HG03039 (cell line): ENCODE measurements around the gene ERGIC3.

Experiments
- ATAC-seq: cut with Tn5 transposase; IDR thresholded peaks from one replicate; pipeline ENCODE4 v1.9.1; 2021; ENCODE audit warnings: mild to moderate bottlenecking, moderate library complexity; ENCODE audit not compliant: unreplicated experiment

The ERGIC3 gene

GRCh38 chr20:35560541-35560940 is 18.7 kb downstream of the ERGIC3 start:
- ATAC-seq = no peak

DNA sequence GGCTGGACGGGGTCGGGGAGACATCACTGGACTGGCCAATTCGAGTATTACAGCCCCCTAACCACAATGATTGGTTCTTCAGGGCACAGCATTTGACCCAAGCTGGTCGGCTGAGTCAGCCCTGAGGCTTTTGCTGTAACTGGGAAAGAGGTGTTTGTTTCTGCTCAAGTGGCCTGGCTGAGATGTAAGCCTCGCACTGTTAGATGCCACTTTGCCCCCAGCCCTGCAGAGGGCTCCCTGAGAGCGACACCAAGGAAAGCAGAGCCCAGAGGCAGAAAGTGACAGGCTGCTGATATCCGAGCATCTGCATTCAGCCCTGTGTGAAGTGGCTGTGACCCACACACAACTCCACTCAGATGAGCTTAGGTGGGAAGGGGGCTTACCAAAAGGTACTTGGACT is 19.4 kb downstream of the ERGIC3 start:
- no peak for ATAC-seq

GRCh38 chr20:35561671-35562070 is 19.8 kb downstream of the ERGIC3 start:
- ATAC-seq = no peak

GRCh38 chr20:35562541-35563110 is 20.7 kb downstream of the ERGIC3 start:
- ATAC-seq = no peak

DNA sequence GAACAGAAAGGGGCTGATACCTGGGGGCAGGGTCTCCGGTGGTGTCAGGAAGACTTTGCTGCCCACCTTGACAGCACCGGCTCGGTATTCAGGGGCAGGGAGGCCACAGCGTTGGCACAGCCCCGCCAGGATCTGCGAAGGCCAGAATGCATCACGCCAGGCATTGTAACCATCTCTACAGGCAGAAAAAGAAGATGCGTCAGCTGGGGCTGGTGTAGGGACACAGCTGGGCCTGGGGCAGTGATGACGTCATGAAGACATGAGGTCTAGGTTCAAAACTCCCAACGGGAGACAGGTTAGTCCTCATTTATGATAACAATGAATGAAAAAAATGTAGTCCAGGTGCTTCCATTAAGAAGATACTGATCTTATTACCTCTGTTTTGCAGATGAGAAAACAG is 22.0 kb downstream of the ERGIC3 start:
- no peak for ATAC-seq

GRCh38 chr20:35564905-35565304 is 23.0 kb downstream of the ERGIC3 start:
- no peak for ATAC-seq

GRCh38 chr20:35568645-35569044 is 26.8 kb downstream of the ERGIC3 start:
- no peak for ATAC-seq

DNA sequence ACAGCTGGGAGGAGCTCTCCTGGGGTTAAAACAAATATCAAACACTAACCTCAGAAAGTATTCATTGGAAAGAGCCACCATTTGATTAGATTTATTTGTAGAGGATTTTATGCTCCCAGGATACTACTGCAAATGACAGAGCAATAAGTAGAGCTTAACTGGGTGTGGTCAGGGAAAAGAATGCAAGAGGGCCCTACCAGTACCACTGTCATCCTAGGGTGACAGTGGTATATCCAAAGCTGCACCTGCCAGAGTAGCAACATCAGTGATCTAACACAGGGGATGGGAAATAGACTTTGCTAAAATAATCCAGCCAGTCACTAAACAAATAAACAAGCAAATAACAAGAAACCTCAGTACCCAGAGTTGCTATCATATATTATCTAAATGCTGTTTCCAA is 29.7 kb downstream of the ERGIC3 start:
- no peak for ATAC-seq

GRCh38 chr20:35572838-35573237 is 31.0 kb downstream of the ERGIC3 start:
- no peak for ATAC-seq

DNA sequence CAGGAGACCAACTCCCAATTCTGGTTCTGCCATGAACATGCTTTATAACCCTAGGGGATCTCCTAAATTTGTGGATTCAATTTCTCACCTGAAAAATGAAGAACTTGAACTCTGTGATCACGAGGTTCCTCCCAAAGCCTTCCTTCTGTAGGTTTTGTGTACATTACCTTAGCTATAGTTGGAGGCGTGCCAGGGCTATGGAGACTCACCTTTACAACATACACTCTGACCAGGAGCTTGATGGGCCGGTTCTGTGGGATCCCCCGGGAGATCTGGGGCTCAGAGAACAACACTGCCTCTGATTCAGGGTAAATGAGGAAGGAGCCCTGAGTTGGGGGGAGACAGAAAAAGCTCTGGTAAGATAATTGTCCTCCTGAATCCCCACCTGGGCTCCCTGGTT is 34.1 kb downstream of the ERGIC3 start:
- no peak for ATAC-seq

DNA sequence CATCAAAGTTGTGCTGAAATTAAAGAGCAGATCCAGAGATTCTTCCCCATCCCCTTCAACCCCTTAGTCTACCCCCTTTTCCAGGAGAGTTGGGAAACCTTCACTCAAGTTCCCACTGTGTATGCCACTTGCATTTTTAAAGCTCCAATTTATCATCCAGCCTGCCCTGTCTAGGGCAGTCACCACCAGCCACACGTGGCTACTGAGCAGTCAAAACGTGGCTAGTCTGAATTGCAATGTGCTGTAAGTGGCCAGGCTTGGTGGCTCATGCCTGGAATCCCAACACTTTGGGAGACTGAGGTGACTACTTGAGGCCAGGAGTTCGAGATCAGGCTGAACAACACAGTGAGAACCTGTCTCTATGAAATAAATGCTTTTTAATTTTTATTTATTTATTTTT is 34.9 kb downstream of the ERGIC3 start:
- no peak for ATAC-seq

DNA sequence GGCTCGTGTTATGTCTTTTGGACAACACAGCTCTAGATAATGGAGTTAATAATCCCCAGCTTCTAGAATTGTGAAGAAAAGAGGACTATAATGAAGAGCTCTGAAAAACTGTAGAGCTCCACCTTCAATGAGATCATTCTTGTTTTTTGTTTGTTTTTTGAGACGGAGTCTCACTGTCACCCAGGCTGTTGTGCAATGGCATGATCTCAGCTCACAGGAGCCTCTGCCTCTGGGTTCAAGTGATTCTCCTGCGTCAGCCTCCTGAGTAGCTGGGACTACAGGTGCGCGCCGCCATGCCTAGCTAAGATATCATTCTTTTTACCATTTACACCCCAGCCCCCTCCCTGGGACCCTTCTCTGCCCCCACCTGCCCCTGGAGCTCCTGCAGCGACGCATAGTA is 36.6 kb downstream of the ERGIC3 start:
- no peak for ATAC-seq

DNA sequence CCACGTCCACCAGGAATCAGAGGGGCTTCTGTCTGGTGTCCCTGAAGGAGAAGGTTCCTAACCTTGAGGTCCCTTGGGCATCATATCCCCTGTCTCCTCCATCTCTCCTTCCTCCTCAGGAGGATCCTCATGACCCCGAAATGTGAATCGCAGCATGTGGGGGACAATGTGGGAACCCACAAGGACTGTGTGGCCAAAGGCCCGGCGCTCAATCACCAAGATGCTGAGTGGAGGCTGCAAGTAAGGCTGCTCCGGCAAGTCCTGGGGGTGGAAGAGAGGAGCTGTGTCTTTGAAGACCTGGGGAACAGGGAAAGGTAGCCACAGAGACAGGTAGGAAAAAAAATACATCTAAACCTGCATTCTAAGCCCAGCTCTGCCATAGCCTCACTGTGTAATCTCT is 37.3 kb downstream of the ERGIC3 start:
- no peak for ATAC-seq

DNA sequence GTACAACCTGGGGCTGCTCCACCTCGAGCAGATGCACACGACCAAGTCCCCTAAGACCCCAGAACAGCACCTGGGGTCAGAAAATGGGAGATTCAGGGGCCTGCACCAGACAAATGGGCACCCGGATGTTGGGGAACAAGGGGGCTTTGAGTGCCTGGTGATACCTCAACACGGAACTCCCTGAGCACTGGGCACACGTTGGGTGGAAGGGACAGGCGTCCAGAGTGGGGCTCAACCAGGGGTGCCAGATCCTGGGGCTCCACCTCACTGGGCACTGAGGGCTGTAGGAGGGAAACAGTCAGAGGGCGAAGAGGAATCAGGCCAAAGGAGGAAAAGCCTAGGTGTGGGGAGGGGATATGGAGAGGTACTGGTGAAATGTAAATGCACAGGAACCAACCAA is 40.3 kb downstream of the ERGIC3 start:
- ATAC-seq = no peak

DNA sequence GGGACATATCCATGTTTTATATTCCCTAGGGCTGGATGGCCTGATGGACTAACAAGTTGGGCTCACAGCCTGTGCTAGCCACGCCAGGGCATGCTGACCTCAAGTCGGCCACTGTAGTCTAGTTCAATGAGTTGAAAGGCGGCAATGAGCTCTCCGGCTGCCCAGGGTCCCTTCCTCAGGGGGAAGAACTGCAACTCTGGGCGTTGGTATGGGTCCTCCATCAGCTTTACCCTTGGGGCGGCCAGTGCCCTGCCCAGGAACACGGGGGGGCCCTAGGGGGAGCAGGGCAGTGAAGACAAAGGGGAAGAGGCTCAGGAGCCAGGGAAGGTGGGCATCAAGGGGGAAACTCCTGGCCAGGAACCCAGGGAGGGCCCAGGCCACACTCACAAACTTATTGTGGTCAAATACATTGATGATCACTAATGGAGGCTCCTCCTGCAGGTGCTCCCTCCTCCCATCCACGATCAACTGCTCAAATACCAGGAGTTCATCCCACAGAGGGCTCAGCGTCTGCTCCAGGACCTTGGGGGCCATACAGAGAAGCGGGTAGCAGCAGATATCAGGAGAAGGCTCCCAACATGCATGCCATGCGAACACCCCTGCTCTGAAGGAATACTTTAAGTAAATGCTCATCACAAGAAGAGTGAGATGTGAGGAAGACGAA is 41.0 kb downstream of the ERGIC3 start:
- ATAC-seq = no peak

DNA sequence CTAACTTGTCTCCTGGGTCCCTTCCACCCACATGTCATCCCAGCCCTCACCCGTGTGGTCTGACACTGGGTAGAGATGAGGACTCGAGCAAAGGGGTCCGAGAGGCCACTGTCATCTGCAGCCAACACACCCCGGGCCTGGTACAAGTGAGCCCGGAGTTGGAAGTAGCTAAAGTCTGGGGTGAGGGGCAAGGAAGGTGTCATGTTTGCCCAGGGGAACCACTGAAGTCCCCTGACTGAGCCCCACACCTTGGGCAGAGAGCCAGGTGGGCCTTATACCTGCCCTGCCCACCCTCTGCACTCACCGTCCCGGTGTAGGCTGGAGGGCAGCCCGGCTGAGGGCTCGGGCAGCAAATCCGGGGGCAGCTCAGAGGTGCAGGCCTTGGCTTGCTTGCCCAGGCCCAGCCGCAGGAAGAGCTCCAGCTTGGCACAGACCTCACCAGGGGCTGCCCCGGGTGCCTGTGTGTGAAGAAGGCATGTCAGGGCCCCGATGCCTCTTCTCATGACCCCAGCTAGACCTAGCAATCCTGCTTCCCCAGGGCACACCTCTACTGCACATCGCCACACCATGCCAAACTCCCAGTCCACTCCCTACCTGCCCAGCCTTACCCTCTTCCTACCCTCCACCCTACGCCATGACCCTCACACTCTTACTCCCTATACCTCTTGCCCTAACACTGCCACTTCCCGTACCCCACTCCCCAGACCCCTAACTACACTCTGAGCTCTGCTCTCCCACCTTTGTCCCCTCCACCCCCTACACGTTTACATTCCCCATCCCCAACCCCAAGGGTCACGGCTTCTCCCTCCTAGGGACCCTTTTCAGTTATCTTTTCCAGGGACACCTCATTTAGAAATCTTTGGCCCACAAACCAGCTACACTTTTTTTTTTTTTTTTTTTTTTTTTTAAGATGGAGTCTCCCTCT is 42.0 kb downstream of the ERGIC3 start:
- no peak for ATAC-seq

DNA sequence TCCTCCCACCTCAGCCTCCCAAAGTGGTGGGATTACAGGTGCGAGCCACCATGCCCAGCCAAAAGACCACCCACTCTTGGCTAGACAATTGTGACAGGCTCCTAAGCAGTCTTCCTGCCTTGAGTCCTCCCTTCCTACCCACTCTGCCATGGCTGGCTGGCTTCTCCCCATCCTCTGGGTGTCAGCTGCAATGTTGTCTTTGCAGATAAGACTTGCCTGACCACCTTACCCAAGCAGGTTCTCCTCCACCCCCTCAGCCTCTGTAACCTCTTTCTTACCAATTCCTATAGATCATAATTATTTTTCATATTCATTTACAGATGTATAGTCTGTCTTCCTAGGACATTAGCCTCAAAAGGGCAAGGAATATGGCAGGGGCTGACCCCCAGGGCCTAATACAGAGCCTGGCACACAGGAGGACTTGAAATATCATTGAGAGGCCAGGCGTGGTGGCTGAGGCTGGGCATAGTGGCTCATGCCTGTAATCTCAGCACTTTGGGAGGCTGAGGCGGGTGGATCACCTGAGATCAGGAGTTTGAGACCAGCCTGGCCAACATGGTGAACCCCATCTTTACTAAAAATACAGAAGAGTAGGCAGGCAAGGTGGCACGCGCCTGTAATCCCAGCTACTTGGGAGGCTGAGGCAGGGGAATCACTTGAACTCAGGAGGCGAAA is 45.0 kb downstream of the ERGIC3 start:
- ATAC-seq = no peak

DNA sequence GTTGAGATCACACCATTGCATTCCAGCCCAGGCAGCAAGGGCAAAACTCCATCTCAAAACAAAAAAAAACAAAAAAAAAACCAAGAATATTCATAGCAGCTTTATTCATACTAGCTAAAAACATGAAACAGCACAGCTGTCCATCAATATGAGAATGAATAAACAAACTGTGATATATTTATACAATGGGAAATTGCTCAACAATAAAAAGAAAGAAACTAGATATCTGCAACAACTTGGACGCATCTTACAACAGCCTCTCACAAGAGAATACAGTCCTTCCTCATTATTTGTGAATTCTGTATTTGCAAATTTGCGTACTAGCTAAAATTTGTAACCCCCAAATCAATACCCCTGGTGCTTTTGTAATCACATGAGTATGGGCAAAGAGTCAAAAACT is 45.6 kb downstream of the ERGIC3 start:
- ATAC-seq = no peak

DNA sequence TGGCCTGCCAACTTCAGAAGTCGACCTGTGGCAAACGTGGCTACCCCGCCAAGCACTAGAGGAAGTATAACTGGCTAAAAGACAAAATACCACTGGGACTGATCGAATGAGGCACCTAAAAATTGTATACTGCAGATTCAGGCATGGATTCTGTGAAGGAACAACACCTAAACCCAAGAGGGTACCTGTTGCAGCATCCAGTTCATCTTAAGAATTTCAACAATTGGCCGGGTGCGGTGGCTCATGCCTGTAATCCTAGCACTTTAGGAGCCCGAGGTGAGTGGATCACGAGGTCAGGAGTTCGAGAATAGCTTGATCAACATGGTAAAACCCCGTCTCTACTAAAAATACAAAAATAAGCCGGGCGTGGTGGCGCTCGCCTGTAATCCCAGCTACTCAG is 46.5 kb downstream of the ERGIC3 start:
- no peak for ATAC-seq

DNA sequence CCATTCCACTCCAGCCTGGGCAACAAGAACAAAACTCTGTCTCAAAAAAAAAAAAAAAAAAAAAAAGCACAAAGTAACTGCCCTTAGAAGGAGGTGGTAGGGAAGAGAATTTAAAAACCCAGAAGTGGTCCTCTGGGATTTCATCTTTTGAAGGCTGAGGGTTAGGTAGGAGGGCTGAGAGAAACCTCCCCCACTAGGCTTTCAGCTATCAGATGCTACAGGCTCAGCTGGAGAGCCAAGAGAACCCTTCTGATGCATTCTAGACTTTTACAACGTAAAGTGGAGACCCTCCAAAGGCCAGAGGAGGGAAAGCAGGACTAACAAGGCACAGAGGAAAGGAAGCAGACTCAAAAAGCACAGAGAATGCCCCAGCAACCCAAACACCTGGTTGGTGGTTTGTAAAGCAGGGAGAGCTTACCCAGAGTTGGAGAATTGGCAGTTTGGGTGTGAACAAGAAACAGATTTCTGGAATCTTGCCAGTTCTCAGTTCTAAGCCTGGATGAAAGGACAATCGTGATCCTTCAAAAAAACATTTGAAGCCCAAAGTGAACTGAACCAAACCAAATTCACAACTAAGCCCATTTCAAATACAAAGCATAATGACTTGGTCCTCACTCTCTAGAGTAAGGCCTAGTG is 50.6 kb downstream of the ERGIC3 start:
- ATAC-seq = no peak

- no peak for ATAC-seq
Measured at GRCh38 chr20:35595456-35595855, 53.6 kb downstream of the ERGIC3 start.
